Glomerular visceral epithelial cell (primary cell): ENCODE results near the gene CHAD.

Source experiments
- DNase-seq: peaks from one replicate; pipeline ENCODE4 v3.0.0-alpha.2; 2016; ENCODE audit errors: extremely low spot score

CHAD gene

GRCh38 chr17:50468304-50469207, at the start of gene CHAD:
Gene CHAD, minus strand, starts transcription at chr17:50468880. Its CDS starts 67 bp downstream, at chr17:50468813.
- no peak for DNase-seq

GRCh38 chr17:50517504-50518383, 49.1 kb upstream of the CHAD start:
- DNase-seq, result no peak

- no peak for DNase-seq
Observed at GRCh38 chr17:50517011-50517410, 48.3 kb upstream of the CHAD start.

- peak; percentile 53 for DNase-seq
Observed at GRCh38 chr17:50514936-50515702, 46.4 kb upstream of the CHAD start.

GRCh38 chr17:50514388-50514787, 45.7 kb upstream of the CHAD start:
- no peak for DNase-seq

GRCh38 chr17:50513495-50513894, 44.8 kb upstream of the CHAD start:
- DNase-seq, result no peak

- no peak for DNase-seq
Observed at GRCh38 chr17:50511058-50511457, 42.4 kb upstream of the CHAD start.

- DNase-seq, result no peak
Observed at GRCh38 chr17:50508573-50509460, 40.1 kb upstream of the CHAD start.

GRCh38 chr17:50507871-50508572, 39.3 kb upstream of the CHAD start, which contains the start of gene MYCBPAP:
Gene MYCBPAP, plus strand, starts transcription at chr17:50508439. Its CDS starts 236 bp downstream, at chr17:50508675.
- no peak for DNase-seq

- no peak for DNase-seq
Observed at GRCh38 chr17:50506298-50506697, 37.6 kb upstream of the CHAD start.

- no peak for DNase-seq
Observed at GRCh38 chr17:50505591-50506130, 37.0 kb upstream of the CHAD start.

GRCh38 chr17:50502301-50502990, 33.8 kb upstream of the CHAD start:
- no peak for DNase-seq

GRCh38 chr17:50501054-50501453, 32.4 kb upstream of the CHAD start:
- DNase-seq, result peak; percentile 27

GRCh38 chr17:50499721-50500120, 31.0 kb upstream of the CHAD start:
- DNase-seq, result no peak

- no peak for DNase-seq
Observed at GRCh38 chr17:50499270-50499669, 30.6 kb upstream of the CHAD start.

GRCh38 chr17:50498021-50498874, 29.6 kb upstream of the CHAD start:
- DNase-seq, result peak; percentile 25

GRCh38 chr17:50495918-50496317, 27.2 kb upstream of the CHAD start:
- peak; percentile 20 for DNase-seq

GRCh38 chr17:50495217-50495823, 26.6 kb upstream of the CHAD start:
- no peak for DNase-seq
